ENCODE data around the gene ACYP1.

Gene ACYP1

DNA sequence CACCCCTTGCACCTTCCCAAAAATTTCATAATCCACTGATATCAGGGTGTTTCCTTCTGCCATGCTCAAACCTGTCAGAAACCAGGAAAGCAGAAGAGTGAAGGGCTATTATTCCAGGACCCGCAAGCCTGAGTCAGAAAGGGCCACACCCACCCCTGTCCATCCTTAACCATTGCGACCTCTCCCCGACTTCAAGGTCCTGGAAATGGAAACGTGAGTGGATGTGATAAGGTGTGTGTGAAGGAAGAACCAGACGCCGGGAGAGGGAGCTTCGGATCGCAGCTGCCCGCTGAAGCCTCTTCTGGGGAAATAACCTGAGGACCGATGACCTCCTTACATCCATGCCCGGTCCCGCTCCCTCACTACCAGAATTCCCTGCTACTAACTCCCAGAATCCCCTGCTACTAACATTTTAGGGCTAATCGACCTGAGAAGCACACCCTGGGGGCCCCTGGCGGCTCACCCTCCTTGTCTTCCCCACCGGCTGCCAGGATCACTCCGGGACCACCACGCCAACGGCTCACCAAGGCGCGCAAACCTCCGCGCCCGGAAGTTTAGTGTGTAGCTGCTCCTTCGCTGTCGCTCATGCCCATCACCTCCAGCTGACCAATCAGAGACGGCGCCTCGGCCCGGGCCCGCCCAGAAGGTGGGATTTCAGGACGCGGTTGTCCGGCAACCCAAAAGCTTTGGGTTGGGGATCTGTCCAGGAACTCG lies at the start of gene ACYP1:
Gene ACYP1, minus strand, starts transcription at position 534 of the 714 bp plus-strand sequence. Its CDS starts 471 bp downstream, at position 63.
- peak within 1 kb of the TSS; percentile 63 to 80 for H3K27ac ChIP-seq (ENCODE audit: low read depth in 2 of 2, low read length in 2 of 2)
- peak within 1 kb of the TSS; percentile 80 to 98 for H3K9ac ChIP-seq (ENCODE audit: low read depth in 1 of 2, low read length in 2 of 2)
- no peaks in the 10 kb centered on the region for H3K9me3 ChIP-seq (ENCODE audit: control insufficient read depth in 2 of 2, low read length in 2 of 2)
- H3K4me3 ChIP-seq (ENCODE audit: low read length in 2 of 2) = peak within 1 kb of the TSS; percentile 87 to 99
- H3K27me3 ChIP-seq (ENCODE audit: control insufficient read depth in 2 of 2, insufficient read depth in 2 of 2, low read length in 2 of 2) = no peaks in the 10 kb centered on the region
- H3K36me3 ChIP-seq (ENCODE audit: control insufficient read depth in 2 of 2, insufficient read depth in 2 of 2, low read length in 2 of 2) = peaks cover 0 to 3% of the 10 kb centered on the region in 2 donors
- H3K4me1 ChIP-seq (ENCODE audit: control insufficient read depth in 2 of 2, insufficient read depth in 2 of 2, low read length in 2 of 2) = peaks cover 16 to 17% of the 10 kb centered on the region in 2 donors

DNA sequence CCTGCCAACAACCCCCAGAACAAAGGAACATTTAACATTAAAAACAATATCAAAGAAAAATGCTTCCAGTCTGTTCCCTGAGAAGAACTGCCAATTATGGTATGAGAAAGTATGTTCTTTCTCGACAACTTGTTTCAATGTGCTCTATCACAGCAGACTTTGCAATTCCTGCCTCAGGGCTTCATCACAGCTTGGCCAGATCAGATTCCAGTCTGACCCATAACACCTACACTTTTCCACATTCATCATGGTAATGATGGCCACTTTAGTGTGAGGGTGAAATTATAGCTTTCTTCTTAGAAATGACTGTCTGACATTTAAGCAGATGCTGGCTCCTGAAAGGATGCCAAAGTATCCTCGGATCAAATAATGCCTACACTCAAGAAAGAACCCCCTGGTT lies 46.1 kb upstream of the ACYP1 start:
- Histone ChIP-seq H3K4me3 (ENCODE audit: low read length in 2 of 2) (no peak overlapping the region), H3K36me3 (ENCODE audit: control insufficient read depth in 2 of 2, insufficient read depth in 2 of 2, low read length in 2 of 2) (peaks cover 69 to 75% of the 10 kb centered on the region in 2 donors), H3K27me3 (ENCODE audit: control insufficient read depth in 2 of 2, insufficient read depth in 2 of 2, low read length in 2 of 2) (no peaks in the 10 kb centered on the region), H3K9me3 (ENCODE audit: control insufficient read depth in 2 of 2, low read length in 2 of 2) (no peaks in the 10 kb centered on the region), H3K9ac (ENCODE audit: low read depth in 1 of 2, low read length in 2 of 2) (no peak overlapping the region), H3K27ac (ENCODE audit: low read depth in 2 of 2, low read length in 2 of 2) (no peak overlapping the region), H3K4me1 (ENCODE audit: control insufficient read depth in 2 of 2, insufficient read depth in 2 of 2, low read length in 2 of 2) (no peaks in the 10 kb centered on the region)

DNA sequence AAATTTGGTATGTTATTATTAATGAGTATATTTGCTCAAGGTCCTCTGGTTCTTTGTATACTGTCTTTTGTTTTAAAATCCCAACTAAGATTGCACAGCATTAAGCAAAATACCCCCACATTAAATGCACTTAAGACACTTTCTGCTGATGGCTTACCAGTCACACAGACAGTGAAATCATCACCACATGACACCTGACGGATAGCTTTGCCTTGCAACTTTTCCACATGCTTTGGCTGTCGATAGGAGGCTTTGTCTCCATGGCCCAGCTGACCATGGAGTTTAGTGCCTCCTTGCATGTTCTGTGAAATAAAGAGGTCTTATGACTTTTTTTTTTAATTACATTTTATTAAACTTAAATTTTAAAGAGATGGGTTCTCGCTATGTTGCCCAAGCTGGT lies 43.4 kb upstream of the ACYP1 start:
- Histone ChIP-seq H3K9ac (ENCODE audit: low read depth in 1 of 2, low read length in 2 of 2) (no peak overlapping the region), H3K36me3 (ENCODE audit: control insufficient read depth in 2 of 2, insufficient read depth in 2 of 2, low read length in 2 of 2) (peaks cover 44 to 64% of the 10 kb centered on the region in 2 donors), H3K27me3 (ENCODE audit: control insufficient read depth in 2 of 2, insufficient read depth in 2 of 2, low read length in 2 of 2) (no peaks in the 10 kb centered on the region), H3K4me1 (ENCODE audit: control insufficient read depth in 2 of 2, insufficient read depth in 2 of 2, low read length in 2 of 2) (no peaks in the 10 kb centered on the region), H3K27ac (ENCODE audit: low read depth in 2 of 2, low read length in 2 of 2) (no peak overlapping the region), H3K9me3 (ENCODE audit: control insufficient read depth in 2 of 2, low read length in 2 of 2) (no peaks in the 10 kb centered on the region), H3K4me3 (ENCODE audit: low read length in 2 of 2) (no peak overlapping the region)

DNA sequence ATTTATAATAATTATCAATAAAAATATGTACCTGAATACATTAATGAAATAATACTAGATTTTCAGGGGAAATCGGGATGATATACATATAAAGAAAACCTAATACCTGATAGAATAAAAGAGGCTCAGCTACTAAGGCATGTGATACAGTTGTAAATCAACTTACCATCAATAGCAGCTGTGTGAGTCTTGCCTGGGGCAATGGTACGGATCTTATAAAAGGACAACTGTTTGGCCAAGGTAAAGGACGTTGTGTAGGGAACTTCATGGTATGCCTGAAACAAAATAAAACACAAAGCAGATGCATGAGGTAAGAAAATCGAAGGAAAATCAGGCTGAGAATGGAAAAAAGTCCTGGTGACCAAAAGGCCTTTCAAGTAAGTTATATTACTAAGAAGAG lies 37.7 kb upstream of the ACYP1 start:
- no peak overlapping the region for H3K4me3 ChIP-seq (ENCODE audit: low read length in 2 of 2)
- peaks cover 0 to 3% of the 10 kb centered on the region in 2 donors for H3K4me1 ChIP-seq (ENCODE audit: control insufficient read depth in 2 of 2, insufficient read depth in 2 of 2, low read length in 2 of 2)
- no peaks in the 10 kb centered on the region for H3K9me3 ChIP-seq (ENCODE audit: control insufficient read depth in 2 of 2, low read length in 2 of 2)
- H3K27ac ChIP-seq (ENCODE audit: low read depth in 2 of 2, low read length in 2 of 2) = no peak overlapping the region
- no peak overlapping the region for H3K9ac ChIP-seq (ENCODE audit: low read depth in 1 of 2, low read length in 2 of 2)
- peaks cover 37 to 54% of the 10 kb centered on the region in 2 donors for H3K36me3 ChIP-seq (ENCODE audit: control insufficient read depth in 2 of 2, insufficient read depth in 2 of 2, low read length in 2 of 2)
- no peaks in the 10 kb centered on the region for H3K27me3 ChIP-seq (ENCODE audit: control insufficient read depth in 2 of 2, insufficient read depth in 2 of 2, low read length in 2 of 2)

DNA sequence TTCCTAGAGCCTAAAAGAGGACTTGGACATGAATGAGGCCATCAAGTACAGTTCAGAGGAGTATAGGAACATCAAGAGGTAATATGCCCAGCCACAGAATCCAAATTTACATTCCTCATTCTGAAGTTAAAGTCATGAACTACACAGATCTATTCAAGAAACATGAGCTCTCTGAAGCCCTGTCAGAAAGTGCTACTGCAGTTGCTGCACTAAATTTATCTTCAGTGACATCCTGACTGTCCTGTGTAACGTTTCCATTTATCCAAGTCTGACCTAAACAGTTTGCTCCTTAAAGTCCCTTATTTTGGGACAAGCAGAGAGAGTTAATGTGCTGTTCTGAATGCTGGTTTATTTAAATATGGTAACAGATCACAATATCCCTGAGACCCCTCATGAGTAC lies 34.9 kb upstream of the ACYP1 start:
- H3K9me3 ChIP-seq (ENCODE audit: control insufficient read depth in 2 of 2, low read length in 2 of 2) = no peaks in the 10 kb centered on the region
- H3K27ac ChIP-seq (ENCODE audit: low read depth in 2 of 2, low read length in 2 of 2) = no peak overlapping the region
- H3K27me3 ChIP-seq (ENCODE audit: control insufficient read depth in 2 of 2, insufficient read depth in 2 of 2, low read length in 2 of 2) = no peaks in the 10 kb centered on the region
- H3K9ac ChIP-seq (ENCODE audit: low read depth in 1 of 2, low read length in 2 of 2) = no peak overlapping the region
- peaks cover 0 to 3% of the 10 kb centered on the region in 2 donors for H3K4me1 ChIP-seq (ENCODE audit: control insufficient read depth in 2 of 2, insufficient read depth in 2 of 2, low read length in 2 of 2)
- H3K4me3 ChIP-seq (ENCODE audit: low read length in 2 of 2) = no peak overlapping the region
- peaks cover 45 to 60% of the 10 kb centered on the region in 2 donors for H3K36me3 ChIP-seq (ENCODE audit: control insufficient read depth in 2 of 2, insufficient read depth in 2 of 2, low read length in 2 of 2)

DNA sequence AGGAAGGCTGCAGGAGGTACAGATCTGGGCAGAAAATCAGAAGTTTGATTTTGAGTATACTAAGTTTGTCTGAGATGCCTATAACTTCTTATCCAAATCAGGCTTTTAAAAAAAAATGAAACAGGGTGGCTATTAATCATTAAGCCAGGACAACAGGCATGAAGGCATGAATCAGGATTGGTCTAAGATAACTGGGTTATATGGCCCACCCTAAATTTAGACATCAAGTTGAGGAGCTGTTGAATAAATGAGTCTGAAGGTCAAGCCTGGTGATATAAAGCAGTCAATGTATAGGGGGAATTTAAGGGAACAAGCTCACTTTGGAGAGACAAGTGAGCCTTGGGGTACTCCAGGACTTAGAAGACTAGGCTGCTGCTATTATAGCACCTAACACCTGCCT lies 34.4 kb upstream of the ACYP1 start:
- no peak overlapping the region for H3K27ac ChIP-seq (ENCODE audit: low read depth in 2 of 2, low read length in 2 of 2)
- no peaks in the 10 kb centered on the region for H3K9me3 ChIP-seq (ENCODE audit: control insufficient read depth in 2 of 2, low read length in 2 of 2)
- no peak overlapping the region for H3K4me3 ChIP-seq (ENCODE audit: low read length in 2 of 2)
- H3K4me1 ChIP-seq (ENCODE audit: control insufficient read depth in 2 of 2, insufficient read depth in 2 of 2, low read length in 2 of 2) = peaks cover 0 to 3% of the 10 kb centered on the region in 2 donors
- H3K9ac ChIP-seq (ENCODE audit: low read depth in 1 of 2, low read length in 2 of 2) = no peak overlapping the region
- peaks cover 47 to 57% of the 10 kb centered on the region in 2 donors for H3K36me3 ChIP-seq (ENCODE audit: control insufficient read depth in 2 of 2, insufficient read depth in 2 of 2, low read length in 2 of 2)
- no peaks in the 10 kb centered on the region for H3K27me3 ChIP-seq (ENCODE audit: control insufficient read depth in 2 of 2, insufficient read depth in 2 of 2, low read length in 2 of 2)

DNA sequence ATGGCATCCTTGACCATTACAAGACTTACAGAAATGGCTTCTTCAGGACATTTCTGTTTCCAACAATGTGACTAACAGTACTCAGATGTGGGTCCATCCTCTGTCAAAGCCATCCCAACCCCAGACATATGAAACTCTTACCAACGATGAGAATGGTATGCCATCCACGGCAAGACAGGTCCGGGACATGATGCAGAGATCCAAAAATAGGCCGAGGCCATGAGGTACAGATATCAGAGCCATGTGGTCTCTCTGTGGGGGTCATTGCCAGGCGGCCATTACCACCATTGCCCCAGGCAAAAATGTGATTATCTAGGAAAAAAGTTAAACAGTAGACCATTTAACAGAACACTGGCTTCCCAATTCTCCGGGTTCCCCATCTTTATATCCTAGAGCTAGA lies 33.1 kb upstream of the ACYP1 start:
- Histone ChIP-seq H3K27me3 (ENCODE audit: control insufficient read depth in 2 of 2, insufficient read depth in 2 of 2, low read length in 2 of 2) (no peaks in the 10 kb centered on the region), H3K4me1 (ENCODE audit: control insufficient read depth in 2 of 2, insufficient read depth in 2 of 2, low read length in 2 of 2) (peaks cover 0 to 3% of the 10 kb centered on the region in 2 donors), H3K27ac (ENCODE audit: low read depth in 2 of 2, low read length in 2 of 2) (no peak overlapping the region), H3K9ac (ENCODE audit: low read depth in 1 of 2, low read length in 2 of 2) (no peak overlapping the region), H3K4me3 (ENCODE audit: low read length in 2 of 2) (no peak overlapping the region), H3K9me3 (ENCODE audit: control insufficient read depth in 2 of 2, low read length in 2 of 2) (no peaks in the 10 kb centered on the region), H3K36me3 (ENCODE audit: control insufficient read depth in 2 of 2, insufficient read depth in 2 of 2, low read length in 2 of 2) (peaks cover 47 to 65% of the 10 kb centered on the region in 2 donors)

DNA sequence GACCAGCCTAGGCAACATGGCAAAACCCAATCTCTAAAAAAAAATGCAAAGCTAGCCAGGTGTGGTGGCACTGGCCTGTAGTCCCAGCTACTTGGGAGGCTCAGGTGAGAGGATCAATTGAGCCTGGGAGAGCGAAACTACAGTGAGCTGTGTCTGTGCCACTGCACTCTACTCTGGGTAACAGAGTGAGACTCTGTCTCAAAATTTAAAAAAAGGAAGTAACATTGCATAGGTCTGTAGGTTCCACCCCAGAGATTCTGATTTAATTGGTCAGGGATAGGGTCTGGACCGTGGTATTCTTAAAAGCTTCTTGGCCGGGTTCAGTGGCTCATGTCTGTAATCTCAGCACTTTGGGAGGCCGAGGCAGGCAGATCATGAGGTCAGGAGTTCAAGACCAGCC lies 31.9 kb upstream of the ACYP1 start:
- H3K4me1 ChIP-seq (ENCODE audit: control insufficient read depth in 2 of 2, insufficient read depth in 2 of 2, low read length in 2 of 2) = peaks cover 0 to 3% of the 10 kb centered on the region in 2 donors
- H3K27ac ChIP-seq (ENCODE audit: low read depth in 2 of 2, low read length in 2 of 2) = no peak overlapping the region
- no peaks in the 10 kb centered on the region for H3K9me3 ChIP-seq (ENCODE audit: control insufficient read depth in 2 of 2, low read length in 2 of 2)
- peaks cover 37 to 60% of the 10 kb centered on the region in 2 donors for H3K36me3 ChIP-seq (ENCODE audit: control insufficient read depth in 2 of 2, insufficient read depth in 2 of 2, low read length in 2 of 2)
- no peak overlapping the region for H3K4me3 ChIP-seq (ENCODE audit: low read length in 2 of 2)
- H3K9ac ChIP-seq (ENCODE audit: low read depth in 1 of 2, low read length in 2 of 2) = no peak overlapping the region
- no peaks in the 10 kb centered on the region for H3K27me3 ChIP-seq (ENCODE audit: control insufficient read depth in 2 of 2, insufficient read depth in 2 of 2, low read length in 2 of 2)

DNA sequence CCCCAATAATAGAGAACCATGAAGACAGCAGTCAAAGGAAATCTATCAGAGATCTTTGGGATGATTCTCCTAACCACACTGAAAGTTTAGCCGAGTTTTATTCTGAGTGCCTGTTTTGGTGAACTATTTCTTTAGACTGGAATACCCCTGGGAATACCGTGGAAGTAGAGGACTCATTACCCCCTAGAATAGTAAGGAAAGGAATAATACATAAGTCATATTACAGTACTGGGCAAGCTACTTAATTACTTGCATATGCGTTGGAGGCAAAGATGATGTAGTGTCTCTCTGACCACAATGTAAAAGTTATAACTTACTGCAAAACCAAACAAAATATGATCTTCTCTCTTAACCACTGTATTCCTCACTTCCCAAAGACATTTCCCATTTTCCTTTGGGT lies 31.1 kb upstream of the ACYP1 start:
- Histone ChIP-seq H3K36me3 (ENCODE audit: control insufficient read depth in 2 of 2, insufficient read depth in 2 of 2, low read length in 2 of 2) (peaks cover 30 to 56% of the 10 kb centered on the region in 2 donors), H3K27me3 (ENCODE audit: control insufficient read depth in 2 of 2, insufficient read depth in 2 of 2, low read length in 2 of 2) (no peaks in the 10 kb centered on the region), H3K4me3 (ENCODE audit: low read length in 2 of 2) (no peak overlapping the region), H3K27ac (ENCODE audit: low read depth in 2 of 2, low read length in 2 of 2) (no peak overlapping the region), H3K4me1 (ENCODE audit: control insufficient read depth in 2 of 2, insufficient read depth in 2 of 2, low read length in 2 of 2) (peaks cover 0 to 3% of the 10 kb centered on the region in 2 donors), H3K9ac (ENCODE audit: low read depth in 1 of 2, low read length in 2 of 2) (no peak overlapping the region), H3K9me3 (ENCODE audit: control insufficient read depth in 2 of 2, low read length in 2 of 2) (no peaks in the 10 kb centered on the region)

DNA sequence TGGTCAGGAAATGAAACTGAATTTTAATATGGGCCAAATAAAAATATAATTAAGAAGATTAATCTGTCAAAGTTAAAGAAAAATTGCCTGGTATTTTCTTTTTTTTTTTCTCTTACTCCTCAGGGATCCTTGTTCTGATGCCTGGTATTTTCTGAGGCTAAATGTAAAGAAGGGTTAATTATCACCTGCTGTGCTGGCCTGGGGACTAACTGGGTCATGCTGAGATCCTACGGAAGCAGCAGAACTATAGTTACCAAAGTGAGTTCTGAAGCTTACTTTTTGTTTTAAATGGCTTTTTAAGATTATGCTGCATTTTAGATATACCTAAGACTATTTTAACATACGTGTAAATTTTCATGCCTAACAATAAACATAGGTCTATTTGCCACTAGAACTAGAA lies 28.9 kb upstream of the ACYP1 start:
- Histone ChIP-seq H3K36me3 (ENCODE audit: control insufficient read depth in 2 of 2, insufficient read depth in 2 of 2, low read length in 2 of 2) (peaks cover 37 to 58% of the 10 kb centered on the region in 2 donors), H3K9ac (ENCODE audit: low read depth in 1 of 2, low read length in 2 of 2) (no peak overlapping the region), H3K4me1 (ENCODE audit: control insufficient read depth in 2 of 2, insufficient read depth in 2 of 2, low read length in 2 of 2) (no peaks in the 10 kb centered on the region), H3K27ac (ENCODE audit: low read depth in 2 of 2, low read length in 2 of 2) (no peak overlapping the region), H3K27me3 (ENCODE audit: control insufficient read depth in 2 of 2, insufficient read depth in 2 of 2, low read length in 2 of 2) (no peaks in the 10 kb centered on the region), H3K9me3 (ENCODE audit: control insufficient read depth in 2 of 2, low read length in 2 of 2) (no peaks in the 10 kb centered on the region), H3K4me3 (ENCODE audit: low read length in 2 of 2) (no peak overlapping the region)

Measured in mucosa of rectum (tissue), 2 donors.